ENCODE data around the gene FN3K.

The FN3K gene

GRCh38 chr17:82698065-82698973 is 37.1 kb upstream of the FN3K start, which contains the start of gene RAB40B:
TSS of gene RAB40B (minus strand) at chr17:82698698. CDS start at chr17:82698596, 102 bp downstream.
- Mint-ChIP-seq H3K27ac (no peak within 1 kb of the TSS), H3K27me3 (no peaks in the 10 kb centered on the region), H3K36me3 (ENCODE audit: low read depth) (peaks cover 5% of the 10 kb centered on the region), H3K9me3 (peaks cover 10% of the 10 kb centered on the region), H3K4me1 (ENCODE audit: low read depth) (peaks cover 6% of the 10 kb centered on the region), H3K4me3 (peak within 1 kb of the TSS; percentile 83)

DNA sequence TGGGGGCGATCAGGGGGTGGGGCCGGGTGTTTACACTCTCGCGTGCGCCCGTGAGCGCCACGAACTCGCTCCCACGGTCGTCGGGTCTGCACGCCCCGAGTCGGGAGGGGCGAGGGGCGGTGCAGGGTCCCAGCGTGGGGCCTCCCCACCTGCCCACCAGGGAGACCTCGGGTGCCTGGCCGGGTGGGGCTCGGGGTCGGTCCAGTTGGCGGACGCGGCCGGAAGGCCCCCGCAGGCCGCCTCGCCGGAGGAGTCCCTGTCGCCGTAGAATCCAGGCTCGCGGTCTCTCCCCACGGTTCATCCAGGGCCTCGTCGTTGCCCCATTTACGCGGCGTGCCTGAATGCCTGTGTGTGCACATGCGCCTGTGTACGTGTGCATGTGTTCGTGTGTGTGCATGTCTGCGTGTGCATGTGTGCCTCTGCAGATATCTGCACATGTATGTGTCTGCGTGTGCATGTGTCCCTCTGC is 36.4 kb upstream of the FN3K start:
- Mint-ChIP-seq H3K36me3 (ENCODE audit: low read depth) (peaks cover 5% of the 10 kb centered on the region), H3K4me3 (peak overlapping the region; percentile 83), H3K9me3 (peaks cover 7% of the 10 kb centered on the region), H3K27ac (no peak overlapping the region), H3K4me1 (ENCODE audit: low read depth) (peaks cover 6% of the 10 kb centered on the region), H3K27me3 (no peaks in the 10 kb centered on the region)

- Mint-ChIP-seq H3K36me3 (ENCODE audit: low read depth) (peaks cover 3% of the 10 kb centered on the region), H3K4me1 (ENCODE audit: low read depth) (peaks cover 6% of the 10 kb centered on the region), H3K27ac (no peak overlapping the region), H3K9me3 (peaks cover 3% of the 10 kb centered on the region), H3K27me3 (no peaks in the 10 kb centered on the region), H3K4me3 (peak overlapping the region; percentile 83)
Measured at GRCh38 chr17:82699551-82699950, 35.9 kb upstream of the FN3K start.

DNA sequence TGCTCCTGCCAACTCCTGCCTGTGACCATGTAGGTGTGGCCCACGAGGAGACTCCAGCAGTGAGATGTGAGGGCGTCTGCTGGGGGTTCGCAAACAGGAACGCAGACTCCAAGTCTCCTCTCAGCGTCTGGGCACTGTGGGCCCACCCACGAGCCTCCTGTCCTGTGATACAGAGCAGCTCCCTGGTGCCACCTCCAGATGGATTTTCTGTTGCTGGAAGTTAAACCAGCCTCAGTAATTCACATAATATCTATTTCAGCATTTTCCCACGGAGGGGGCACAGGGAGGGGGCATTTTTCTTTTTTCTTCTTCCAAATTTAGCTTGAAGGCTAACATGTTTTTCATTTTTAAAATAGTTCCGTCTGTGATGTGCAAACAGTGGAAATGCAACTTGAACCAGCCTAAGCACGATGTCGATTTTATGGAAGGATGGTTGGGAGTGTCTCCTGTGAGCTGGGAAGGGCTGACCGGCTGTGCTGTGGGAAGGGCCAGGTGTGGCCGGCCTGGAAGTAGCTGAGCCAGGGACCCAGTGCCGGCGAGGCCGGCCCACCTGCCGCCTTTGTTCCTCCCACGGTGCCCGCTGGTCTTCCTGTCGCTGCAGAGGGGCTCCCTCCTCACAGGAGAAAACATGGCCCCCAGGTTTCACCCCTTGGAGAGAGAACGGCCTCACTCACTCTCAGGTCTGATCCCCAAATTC is 33.0 kb upstream of the FN3K start:
- Mint-ChIP-seq H3K27me3 (no peaks in the 10 kb centered on the region), H3K4me3 (no peak overlapping the region), H3K4me1 (ENCODE audit: low read depth) (peaks cover 6% of the 10 kb centered on the region)

GRCh38 chr17:82703036-82703745 is 32.2 kb upstream of the FN3K start:
- Mint-ChIP-seq H3K27me3 (no peaks in the 10 kb centered on the region), H3K9me3 (no peaks in the 10 kb centered on the region), H3K27ac (no peak overlapping the region), H3K4me3 (no peak overlapping the region), H3K36me3 (ENCODE audit: low read depth) (no peaks in the 10 kb centered on the region), H3K4me1 (ENCODE audit: low read depth) (peaks cover 13% of the 10 kb centered on the region)

More for the DNA sequence above, 33.0 kb upstream of the FN3K start:
- H3K9me3 Mint-ChIP-seq, result no peaks in the 10 kb centered on the region
- H3K36me3 Mint-ChIP-seq (ENCODE audit: low read depth), result no peaks in the 10 kb centered on the region
- no peak overlapping the region for H3K27ac Mint-ChIP-seq

DNA sequence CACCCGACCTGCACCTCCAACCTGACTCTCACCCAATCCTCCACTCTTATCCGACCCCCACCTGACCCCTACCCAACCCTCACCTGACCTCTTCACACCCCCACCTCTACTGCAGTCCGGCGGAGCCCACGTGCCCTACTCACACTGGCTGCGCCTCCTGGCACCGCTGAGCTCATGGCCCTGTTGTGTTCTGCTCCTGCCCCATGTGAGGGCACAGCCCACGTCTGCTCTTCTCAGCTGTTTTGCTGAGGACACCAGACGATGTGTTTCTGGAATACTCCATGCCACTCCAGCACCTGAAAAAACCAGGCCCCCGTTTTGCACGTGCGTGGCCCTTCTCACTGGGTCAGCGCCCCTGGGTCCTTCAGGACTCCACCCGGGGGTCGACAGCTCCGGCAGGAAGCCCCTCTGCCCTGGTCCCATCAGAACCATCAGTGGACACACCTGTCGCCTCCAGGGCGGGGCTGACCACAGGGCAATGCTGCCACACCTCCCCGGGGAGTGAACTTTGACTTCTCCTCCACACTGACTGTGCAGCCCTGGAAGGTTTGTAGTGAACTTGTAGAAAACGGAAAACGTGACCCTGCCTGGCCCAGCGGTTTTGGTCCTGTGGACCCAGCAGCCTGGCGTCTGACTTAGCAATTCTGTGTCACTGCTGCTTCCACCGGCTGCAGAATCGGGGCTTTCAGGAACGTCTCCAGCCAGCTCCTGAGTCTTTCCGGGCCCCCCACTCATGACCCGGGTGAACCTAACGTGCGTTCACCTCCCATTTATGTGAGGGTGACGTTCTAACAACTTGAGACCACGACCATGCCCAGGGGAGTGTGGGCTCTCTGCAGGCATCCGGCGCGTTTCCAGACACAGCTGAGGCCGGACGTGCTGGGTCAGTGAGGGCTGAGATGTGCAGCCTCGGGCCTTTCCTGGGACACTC is 31.2 kb upstream of the FN3K start:
- Mint-ChIP-seq H3K9me3 (no peaks in the 10 kb centered on the region), H3K4me3 (no peak overlapping the region), H3K4me1 (ENCODE audit: low read depth) (peaks cover 12% of the 10 kb centered on the region), H3K36me3 (ENCODE audit: low read depth) (no peaks in the 10 kb centered on the region), H3K27me3 (no peaks in the 10 kb centered on the region), H3K27ac (no peak overlapping the region)

DNA sequence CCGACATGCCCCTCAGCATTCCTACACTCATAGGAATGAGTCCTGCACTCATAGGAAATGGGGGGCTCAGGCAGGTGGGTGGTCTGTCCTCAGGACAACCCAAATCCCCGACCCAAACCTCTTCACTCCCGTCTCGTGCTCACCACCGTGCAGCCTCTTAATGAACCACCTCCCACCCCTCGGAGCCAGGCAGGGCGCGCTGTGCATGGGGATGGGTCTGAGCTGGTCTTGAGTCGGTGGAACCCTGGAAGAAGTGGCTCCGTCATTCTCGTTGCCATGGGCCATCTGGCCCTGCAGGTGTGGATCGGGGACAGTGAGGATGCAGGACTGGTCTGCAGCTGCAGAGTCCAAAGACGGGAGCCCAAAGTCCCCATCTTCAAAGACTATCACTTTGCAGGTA is 30.5 kb upstream of the FN3K start:
- H3K27ac Mint-ChIP-seq, result no peak overlapping the region
- H3K36me3 Mint-ChIP-seq (ENCODE audit: low read depth), result no peaks in the 10 kb centered on the region
- peaks cover 8% of the 10 kb centered on the region for H3K4me1 Mint-ChIP-seq (ENCODE audit: low read depth)
- H3K9me3 Mint-ChIP-seq, result no peaks in the 10 kb centered on the region
- no peaks in the 10 kb centered on the region for H3K27me3 Mint-ChIP-seq
- no peak overlapping the region for H3K4me3 Mint-ChIP-seq

DNA sequence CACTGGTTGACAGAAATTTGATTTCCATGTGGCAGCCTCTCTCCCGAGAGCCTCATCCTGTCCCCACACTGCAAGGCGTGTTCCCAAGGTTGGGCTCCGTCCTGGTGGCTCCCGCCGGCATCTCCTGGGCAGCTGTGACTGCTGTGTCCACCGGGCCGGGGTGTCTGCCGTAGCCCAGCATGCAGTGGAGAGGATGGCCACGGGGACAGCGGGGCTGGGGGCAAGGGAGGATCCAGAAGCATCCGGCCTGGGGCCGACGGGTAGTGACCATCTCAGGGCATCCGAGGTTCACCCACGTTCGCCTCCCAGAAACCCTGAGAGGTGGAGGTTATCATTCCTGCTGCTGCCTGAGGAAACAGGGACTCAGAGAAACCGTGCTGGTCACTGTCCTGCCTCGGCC is 29.7 kb upstream of the FN3K start:
- Mint-ChIP-seq H3K4me3 (no peak overlapping the region), H3K4me1 (ENCODE audit: low read depth) (peaks cover 8% of the 10 kb centered on the region), H3K27ac (no peak overlapping the region), H3K36me3 (ENCODE audit: low read depth) (no peaks in the 10 kb centered on the region), H3K27me3 (no peaks in the 10 kb centered on the region), H3K9me3 (no peaks in the 10 kb centered on the region)

- Mint-ChIP-seq H3K4me1 (ENCODE audit: low read depth) (peaks cover 8% of the 10 kb centered on the region), H3K27ac (no peak overlapping the region), H3K9me3 (no peaks in the 10 kb centered on the region), H3K4me3 (no peak overlapping the region), H3K36me3 (ENCODE audit: low read depth) (no peaks in the 10 kb centered on the region), H3K27me3 (no peaks in the 10 kb centered on the region)
Measured at GRCh38 chr17:82709024-82709675, 26.3 kb upstream of the FN3K start.

- H3K4me3 Mint-ChIP-seq, result no peak overlapping the region
- H3K4me1 Mint-ChIP-seq (ENCODE audit: low read depth), result peaks cover 8% of the 10 kb centered on the region
- H3K27ac Mint-ChIP-seq, result no peak overlapping the region
- H3K9me3 Mint-ChIP-seq, result no peaks in the 10 kb centered on the region
- no peaks in the 10 kb centered on the region for H3K36me3 Mint-ChIP-seq (ENCODE audit: low read depth)
- H3K27me3 Mint-ChIP-seq, result no peaks in the 10 kb centered on the region
Measured at GRCh38 chr17:82709676-82710498, 25.5 kb upstream of the FN3K start.

GRCh38 chr17:82710499-82711232 is 24.7 kb upstream of the FN3K start:
- H3K9me3 Mint-ChIP-seq, result no peaks in the 10 kb centered on the region
- H3K36me3 Mint-ChIP-seq (ENCODE audit: low read depth), result no peaks in the 10 kb centered on the region
- H3K4me3 Mint-ChIP-seq, result no peak overlapping the region
- peaks cover 9% of the 10 kb centered on the region for H3K4me1 Mint-ChIP-seq (ENCODE audit: low read depth)
- H3K27ac Mint-ChIP-seq, result no peak overlapping the region
- no peaks in the 10 kb centered on the region for H3K27me3 Mint-ChIP-seq

DNA sequence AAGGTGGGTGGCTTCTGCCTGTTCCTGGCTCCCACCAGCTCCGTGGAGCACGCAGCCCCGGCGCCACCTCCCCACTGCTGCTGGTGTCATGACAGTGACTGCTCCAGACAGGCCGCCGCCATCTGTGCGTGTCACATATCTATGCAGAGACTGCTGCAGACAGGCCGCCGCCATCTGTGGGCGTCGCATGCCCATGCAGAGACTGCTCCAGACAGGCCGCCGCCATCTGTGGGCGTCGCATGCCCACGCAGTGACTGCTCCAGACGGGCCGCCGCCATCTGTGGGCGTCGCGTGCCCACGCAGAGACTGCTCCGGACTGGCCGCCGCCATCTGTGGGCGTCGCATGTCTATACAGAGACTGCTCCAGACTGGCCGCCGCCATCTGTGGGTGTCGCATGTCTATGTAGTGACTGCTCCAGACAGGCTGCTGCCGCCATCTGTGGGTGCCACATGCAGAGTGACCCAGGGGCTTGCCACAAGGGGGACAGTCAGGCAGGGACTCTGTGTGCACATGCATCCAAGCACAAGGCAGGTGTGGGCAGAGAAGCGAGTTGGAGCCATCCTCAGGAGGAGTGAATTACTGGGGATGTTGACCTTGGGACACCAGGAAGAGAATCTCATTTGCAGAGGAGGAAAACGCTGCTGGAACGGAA is 22.2 kb upstream of the FN3K start:
- Mint-ChIP-seq H3K4me3 (no peak overlapping the region), H3K27me3 (no peaks in the 10 kb centered on the region), H3K9me3 (no peaks in the 10 kb centered on the region), H3K4me1 (ENCODE audit: low read depth) (peaks cover 19% of the 10 kb centered on the region), H3K36me3 (ENCODE audit: low read depth) (peaks cover 6% of the 10 kb centered on the region), H3K27ac (no peak overlapping the region)
